Daoy (cell line): ENCODE data around the gene HPS4. TPM values are rescaled to one million over a fixed set of nuclear protein-coding genes. Genes with fewer than 3 reads are reported as not detected.
A peak's percentile ranks its signal among the peaks of the same experiment; 100 is the strongest.
"Not testable (repeated sequence)": the region's sequence is repeated elsewhere in the genome, so short reads cannot be mapped to it uniquely, and the experiment has no call there.

Source experiments
- DNase-seq: peaks from one replicate; pipeline ENCODE4 v3.0.0-alpha.2; 2015; ENCODE audit warnings: low read depth
- total RNA-seq: library from RNA; depleted of rRNA; stranded (reverse); fragments of >200 nt; shearing (Covaris generic); gene quantifications from 2 replicates; pipeline ENCODE4 v1.2.3, GENCODE V29; 2014; rRNA removed

The HPS4 gene
- total RNA-seq, 1 experiment from 2014 or later = 38.2 TPM

DNA sequence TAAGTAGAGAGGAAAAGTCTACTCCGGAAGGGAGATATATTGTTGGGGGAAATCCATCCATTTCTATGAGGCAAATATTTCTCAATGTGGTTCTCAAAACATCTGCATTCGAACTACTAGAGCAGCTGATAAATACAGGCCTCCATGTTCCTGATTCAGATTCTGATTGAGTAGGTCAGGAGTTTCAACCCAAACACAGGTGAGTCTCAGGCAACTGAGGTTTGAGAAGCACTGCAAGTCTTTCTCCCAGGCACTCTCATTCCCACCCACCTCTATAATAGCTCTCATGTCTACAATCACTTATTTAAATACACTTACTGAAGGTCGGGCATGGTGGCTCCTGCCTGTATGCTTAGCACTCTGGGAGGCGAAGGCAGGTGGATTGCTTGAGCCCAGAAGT lies 69.2 kb downstream of the HPS4 start:
- no peak for DNase-seq

GRCh38 chr22:26410386-26410785 lies 73.2 kb downstream of the HPS4 start:
- DNase-seq = no peak

- no peak for DNase-seq
These were observed 73.8 kb downstream of the HPS4 start for GRCh38 chr22:26409719-26410335.

GRCh38 chr22:26408562-26409220 lies 74.9 kb downstream of the HPS4 start:
- DNase-seq = not testable (repeated sequence)

GRCh38 chr22:26406118-26406517 lies 77.5 kb downstream of the HPS4 start:
- peak; percentile 60 for DNase-seq

- DNase-seq = peak; percentile 9
These were observed 78.6 kb downstream of the HPS4 start for GRCh38 chr22:26404851-26405421.

GRCh38 chr22:26401726-26402125 lies 81.9 kb downstream of the HPS4 start:
- no peak for DNase-seq

Other genes starting within 250 kb of the HPS4 start
- 3.9 and 4.2 TPM in 2 replicates for gene ASPHD2, start 54.5 kb downstream of the HPS4 start, total RNA-seq
- gene SRRD, start 94 bp upstream of the HPS4 start, total RNA-seq = 32.8 and 43.5 TPM in 2 replicates
- 42.9 and 64.3 TPM in 2 replicates for gene TFIP11, start 28.7 kb upstream of the HPS4 start, total RNA-seq
- 23.1 and 24.6 TPM in 2 replicates for gene TPST2, start 106.3 kb upstream of the HPS4 start, total RNA-seq
- not detected in 2 replicates for gene CRYBB1, start 134.2 kb upstream of the HPS4 start, total RNA-seq
- not detected in 2 replicates for gene CRYBA4, start 138.2 kb upstream of the HPS4 start, total RNA-seq
- 0.06 and 0.27 TPM in 2 replicates for gene MIAT, start 173.8 kb upstream of the HPS4 start, total RNA-seq